Lower leg skin (tissue), 3 donors: Measurements from ENCODE around the gene CDCA4.

ENCODE experiments used
- POLR2A ChIP-seq, 2 donors: fragments of 450-650 bp; IDR thresholded peaks; one replicate each; pipeline ENCODE4 v1.6.1; 2016 to 2017; ENCODE audit warnings: antibody characterized with exemption in 2 of 2, mild to moderate bottlenecking in 1 of 2, moderate library complexity in 1 of 2
- TF ChIP-seq, protein P1 (sequence below), 3 donors: fragments of 450-650 bp; IDR thresholded peaks; one replicate each; pipeline ENCODE4 v1.5.1; 2016; ENCODE audit warnings: antibody characterized with exemption in 3 of 3, mild to moderate bottlenecking in 3 of 3, moderate library complexity in 2 of 3

- TF ChIP-seq, protein P1, sequence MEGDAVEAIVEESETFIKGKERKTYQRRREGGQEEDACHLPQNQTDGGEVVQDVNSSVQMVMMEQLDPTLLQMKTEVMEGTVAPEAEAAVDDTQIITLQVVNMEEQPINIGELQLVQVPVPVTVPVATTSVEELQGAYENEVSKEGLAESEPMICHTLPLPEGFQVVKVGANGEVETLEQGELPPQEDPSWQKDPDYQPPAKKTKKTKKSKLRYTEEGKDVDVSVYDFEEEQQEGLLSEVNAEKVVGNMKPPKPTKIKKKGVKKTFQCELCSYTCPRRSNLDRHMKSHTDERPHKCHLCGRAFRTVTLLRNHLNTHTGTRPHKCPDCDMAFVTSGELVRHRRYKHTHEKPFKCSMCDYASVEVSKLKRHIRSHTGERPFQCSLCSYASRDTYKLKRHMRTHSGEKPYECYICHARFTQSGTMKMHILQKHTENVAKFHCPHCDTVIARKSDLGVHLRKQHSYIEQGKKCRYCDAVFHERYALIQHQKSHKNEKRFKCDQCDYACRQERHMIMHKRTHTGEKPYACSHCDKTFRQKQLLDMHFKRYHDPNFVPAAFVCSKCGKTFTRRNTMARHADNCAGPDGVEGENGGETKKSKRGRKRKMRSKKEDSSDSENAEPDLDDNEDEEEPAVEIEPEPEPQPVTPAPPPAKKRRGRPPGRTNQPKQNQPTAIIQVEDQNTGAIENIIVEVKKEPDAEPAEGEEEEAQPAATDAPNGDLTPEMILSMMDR (IDR thresholded peaks at IDR 0.05) = no peak
- TF ChIP-seq POLR2A (IDR thresholded peaks at IDR 0.05) = no peak
These were observed 13.9 kb downstream of the CDCA4 start for GRCh38 chr14:105006831-105007592.
